Amniotic epithelial cell (primary cell): Measurements from ENCODE around the gene HDAC9.

Experiments
- DNase-seq: peaks from one replicate; pipeline ENCODE4 v3.0.0-alpha.2; 2010; ENCODE audit warnings: low read depth

The HDAC9 gene

GRCh38 chr7:18788026-18788425, 292.5 kb downstream of the HDAC9 start:
- peak; percentile 47 for DNase-seq

- peak; percentile 56 for DNase-seq
Measured at GRCh38 chr7:18792871-18793595, 297.5 kb downstream of the HDAC9 start.

- DNase-seq, result no peak
Measured at GRCh38 chr7:18796216-18796615, 300.7 kb downstream of the HDAC9 start.

- DNase-seq, result peak; percentile 60
Measured at GRCh38 chr7:18798088-18798906, 302.7 kb downstream of the HDAC9 start.

- no peak for DNase-seq
Measured at GRCh38 chr7:18799899-18800298, 304.4 kb downstream of the HDAC9 start.

GRCh38 chr7:18803923-18804322, 308.4 kb downstream of the HDAC9 start:
- peak; percentile 25 for DNase-seq

- DNase-seq, result no peak
Measured at GRCh38 chr7:18806177-18806576, 310.6 kb downstream of the HDAC9 start.

- DNase-seq, result no peak
Measured at GRCh38 chr7:18808026-18808425, 312.5 kb downstream of the HDAC9 start.

GRCh38 chr7:18815261-18815960, 319.9 kb downstream of the HDAC9 start:
- no peak for DNase-seq

GRCh38 chr7:18820981-18821380, 325.4 kb downstream of the HDAC9 start:
- no peak for DNase-seq

GRCh38 chr7:18821554-18821953, 326.0 kb downstream of the HDAC9 start:
- no peak for DNase-seq

- DNase-seq, result no peak
Measured at GRCh38 chr7:18824157-18824556, 328.6 kb downstream of the HDAC9 start.

GRCh38 chr7:18828260-18828993, 332.9 kb downstream of the HDAC9 start:
- DNase-seq, result peak; percentile 35

- DNase-seq, result no peak
Measured at GRCh38 chr7:18828994-18829857, 333.7 kb downstream of the HDAC9 start.

- peak; percentile 80 for DNase-seq
Measured at GRCh38 chr7:18829858-18830285, 334.3 kb downstream of the HDAC9 start.

- DNase-seq, result no peak
Measured at GRCh38 chr7:18831419-18831818, 335.9 kb downstream of the HDAC9 start.

GRCh38 chr7:18831943-18832342, 336.4 kb downstream of the HDAC9 start:
- no peak for DNase-seq

GRCh38 chr7:18834577-18834976, 339.0 kb downstream of the HDAC9 start:
- peak; percentile 88 for DNase-seq

- DNase-seq, result no peak
Measured at GRCh38 chr7:18835001-18835690, 339.6 kb downstream of the HDAC9 start.

GRCh38 chr7:18843979-18844378, 348.4 kb downstream of the HDAC9 start:
- DNase-seq, result no peak
